GM12891 (cell line): ENCODE results near the gene SETD2.

Experiments
- POLR2A ChIP-seq: IDR thresholded peaks from 2 replicates; pipeline ENCODE4 v1.6.1; 2011; ENCODE audit warnings: low read depth, low read length, control low read depth
- POLR2AphosphoS5 ChIP-seq: IDR thresholded peaks from 2 replicates; pipeline ENCODE4 v1.6.1; 2011; ENCODE audit warnings: low read depth, low read length, control low read depth
- SPI1 ChIP-seq: IDR thresholded peaks from 2 replicates; pipeline ENCODE4 v1.6.1; 2011; ENCODE audit warnings: low read depth, low read length, control low read depth

DNA sequence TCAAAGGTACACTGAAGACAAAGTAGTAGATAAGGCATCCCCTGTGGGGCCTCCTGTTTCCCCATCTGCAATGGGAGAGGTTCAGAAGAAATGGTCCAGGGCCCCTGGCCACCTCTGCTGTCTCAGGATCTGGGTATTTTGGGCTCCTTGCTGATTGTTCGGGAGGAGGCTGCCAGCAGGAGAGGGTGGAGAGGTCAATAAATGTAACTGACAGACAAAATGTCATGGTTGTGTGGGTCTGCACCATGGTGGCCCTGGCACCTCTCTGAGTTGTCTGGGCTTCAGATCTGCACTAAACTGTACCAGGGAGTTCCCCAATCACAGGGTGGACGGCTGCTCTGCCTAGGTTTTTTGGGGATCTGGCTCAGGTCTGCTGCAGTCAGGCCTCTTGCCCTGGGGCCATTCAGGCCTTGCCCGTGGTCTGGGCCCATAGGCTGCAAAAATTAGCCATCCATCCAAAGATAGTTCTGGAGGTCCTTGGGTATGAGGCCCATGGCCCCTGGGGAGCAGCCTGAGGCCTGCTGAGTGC lies 177.1 kb downstream of the SETD2 start:
- TF ChIP-seq POLR2AphosphoS5 = no peak
- no peak for TF ChIP-seq POLR2A
- no peak for TF ChIP-seq SPI1
